Kidney glomerular epithelial cell (primary cell): Measurements from ENCODE around the gene MMP21.

Experiments used
- DNase-seq: peaks from one replicate; lab custom pipeline; 2025; lab: John Stamatoyannopoulos, UW

The MMP21 gene

DNA sequence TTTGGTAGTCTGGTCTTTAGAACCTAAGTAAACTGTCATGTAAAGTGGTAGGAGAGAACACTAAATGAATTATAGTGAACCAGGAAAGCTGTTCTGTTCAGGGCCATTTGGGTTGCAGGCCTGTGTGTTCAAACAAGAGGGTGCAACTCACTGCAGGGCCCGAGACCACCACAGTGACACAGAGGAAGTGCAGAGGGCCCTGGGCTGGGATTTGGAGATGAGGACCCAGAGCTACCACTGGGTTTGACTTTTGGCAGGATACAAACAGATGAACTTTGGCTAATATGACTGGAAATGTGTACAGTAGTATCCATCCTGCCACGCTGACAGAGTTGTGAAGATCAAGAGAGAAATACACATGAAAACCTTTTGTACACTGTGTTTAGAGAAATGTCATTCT lies 9.8 kb downstream of the MMP21 start:
- DNase-seq: no peak

DNA sequence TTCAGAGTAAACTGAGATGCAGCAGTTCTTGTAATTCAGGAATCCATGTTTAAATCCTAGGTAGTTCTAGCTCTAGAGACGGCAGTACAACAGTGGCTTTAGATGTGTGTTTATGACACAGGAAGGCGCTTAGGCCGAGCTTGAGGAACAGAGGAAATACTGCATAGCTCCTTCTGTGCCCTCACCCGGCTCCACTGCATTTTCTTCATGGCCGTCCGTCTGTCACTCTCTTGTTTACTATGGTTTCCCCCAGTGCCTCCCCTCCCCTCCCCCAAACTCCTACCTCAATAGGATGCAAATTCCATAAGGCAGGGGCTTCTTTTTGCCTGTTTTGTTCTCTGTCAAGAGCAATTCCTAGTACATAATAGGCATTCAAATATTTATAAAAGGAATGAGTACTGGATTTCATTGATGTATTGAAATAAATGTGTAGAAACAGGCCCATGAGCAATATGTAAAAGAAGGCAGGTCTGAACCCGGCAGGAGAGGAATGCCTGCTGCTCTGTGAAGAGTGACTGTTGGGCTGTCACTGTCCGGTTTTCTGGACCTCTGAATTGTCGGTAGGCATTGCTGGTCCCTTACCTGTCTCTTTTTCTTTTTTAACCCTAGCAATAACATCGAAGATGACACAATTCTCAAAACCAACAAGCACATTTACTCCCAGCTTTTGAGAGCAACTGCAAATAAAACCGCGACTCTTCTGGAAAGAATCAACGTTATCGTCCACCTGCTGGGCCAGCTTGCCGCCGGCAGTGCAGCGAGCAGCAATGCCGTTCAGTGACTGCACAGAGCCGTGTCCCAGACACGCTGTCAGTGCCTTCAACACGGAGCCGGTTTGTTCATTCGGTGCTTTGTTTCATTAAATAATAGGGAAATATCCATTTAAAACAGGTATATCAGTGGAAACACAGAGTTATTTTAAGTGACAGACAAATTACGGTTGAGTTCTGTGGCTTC lies 12.7 kb downstream of the MMP21 start:
- DNase-seq: no peak

GRCh38 chr10:125761961-125762360 lies 13.7 kb downstream of the MMP21 start:
- no peak for DNase-seq

- DNase-seq: no peak
Observed at GRCh38 chr10:125757742-125758141, 17.9 kb downstream of the MMP21 start.

GRCh38 chr10:125756853-125757487 lies 18.7 kb downstream of the MMP21 start:
- no peak for DNase-seq

- DNase-seq: no peak
Observed at GRCh38 chr10:125756196-125756595, 19.4 kb downstream of the MMP21 start.

GRCh38 chr10:125747417-125747816 lies 28.2 kb downstream of the MMP21 start:
- no peak for DNase-seq

DNA sequence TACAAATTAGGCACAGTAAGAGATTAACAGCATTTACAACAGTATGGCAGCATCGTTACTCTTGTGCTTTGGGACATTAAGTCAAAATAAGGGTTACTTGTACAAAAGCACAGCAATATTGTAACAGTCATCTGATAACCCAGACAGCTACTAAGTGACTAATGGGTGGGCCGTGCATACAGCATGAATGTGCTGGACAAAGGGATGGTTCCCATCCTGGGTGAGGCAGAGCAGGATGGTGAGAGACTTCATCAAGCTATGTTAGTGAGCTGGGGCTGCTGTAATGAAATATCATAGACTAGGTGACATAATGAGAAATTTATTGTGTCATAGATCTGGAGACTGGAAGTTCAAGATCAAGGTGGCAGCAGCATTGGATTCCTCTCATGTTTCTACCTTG lies 30.7 kb downstream of the MMP21 start:
- no peak for DNase-seq

GRCh38 chr10:125742465-125742864 lies 33.2 kb downstream of the MMP21 start:
- no peak for DNase-seq

GRCh38 chr10:125739994-125740679 lies 35.5 kb downstream of the MMP21 start:
- no peak for DNase-seq

DNA sequence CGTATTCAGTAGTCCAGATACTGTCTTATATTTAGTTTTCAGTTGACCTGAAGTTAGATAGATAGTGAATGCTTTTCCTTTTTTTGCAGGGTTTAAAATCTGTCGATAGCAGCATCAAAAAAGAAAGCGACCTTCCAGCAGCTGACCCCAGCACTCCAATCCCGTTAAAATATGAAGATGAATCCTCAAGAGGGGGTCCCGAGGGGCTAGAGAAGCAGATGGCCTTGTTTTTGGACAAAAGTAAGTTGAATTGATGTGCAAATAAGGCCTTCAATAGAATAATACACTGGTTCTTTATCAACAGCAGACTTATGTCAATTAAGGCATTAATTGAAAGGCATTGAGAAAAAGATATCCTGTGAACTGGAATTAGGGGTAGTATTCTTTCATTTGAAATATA lies 37.4 kb downstream of the MMP21 start:
- DNase-seq: no peak

GRCh38 chr10:125734823-125735222 lies 40.8 kb downstream of the MMP21 start:
- no peak for DNase-seq

- DNase-seq: no peak
Observed at GRCh38 chr10:125734148-125734547, 41.5 kb downstream of the MMP21 start.

GRCh38 chr10:125727436-125727835 lies 48.2 kb downstream of the MMP21 start:
- no peak for DNase-seq

GRCh38 chr10:125726914-125727313 lies 48.7 kb downstream of the MMP21 start:
- no peak for DNase-seq

- no peak for DNase-seq
Observed at GRCh38 chr10:125722811-125723210, 52.8 kb downstream of the MMP21 start.

- no peak for DNase-seq
Observed at GRCh38 chr10:125721035-125721434, 54.6 kb downstream of the MMP21 start.

- DNase-seq: peak; percentile 55
Observed at GRCh38 chr10:125720002-125720382, 55.6 kb downstream of the MMP21 start.

- peak; percentile 99 for DNase-seq
Observed at GRCh38 chr10:125719173-125720001, 56.2 kb downstream of the MMP21 start, which contains the start of gene EDRF1. Gene EDRF1 (plus strand): TSS chr10:125719709. CDS start chr10:125719808, 99 bp downstream.
